H1 (cell line): Measurements from ENCODE around the gene INAFM2. TPM values are rescaled to one million over a fixed set of nuclear protein-coding genes. Genes with fewer than 3 reads are reported as not detected.

ENCODE experiments used
- CTCF ChIA-PET: fragments of 300-600 bp; sonication (Branson Sonifier 250); formaldehyde crosslinking; loops from one replicate; lab custom pipeline; 2021; ENCODE audit not compliant: partially characterized antibody; lab: Charles Lee
- POLR2A ChIA-PET: fragments of 300-600 bp; sonication (Branson Sonifier 250); formaldehyde crosslinking; loops from one replicate; lab custom pipeline; 2021; ENCODE audit warnings: inconsistent platforms; ENCODE audit not compliant: partially characterized antibody; lab: Charles Lee
- DNase-seq, 2 experiments: peaks; one replicate each; pipeline versions ENCODE4 v3.0.0 to v3.0.0-alpha.2; 2010 to 2022; ENCODE audit warnings: low spot score in 2 of 2, low read depth in 1 of 2, mixed read lengths in 1 of 2
- FAIRE-seq: peaks from 2 replicates; lab custom pipeline; 2011; peaks lifted over from hg19 to GRCh38; lab: Jason Lieb, UNC
- H2AFZ ChIP-seq: 2 replicates; pipeline ENCODE4 v1.8.1; 2012; ENCODE audit warnings: low read length, inconsistent platforms
- H2AK5ac ChIP-seq: 2 replicates; pipeline ENCODE4 v1.6.1; 2013; ENCODE audit warnings: low read depth, low read length
- H2BK120ac ChIP-seq: replicated peaks from 2 replicates; pipeline ENCODE3; 2013; ENCODE audit warnings: low read depth, low read length, inconsistent platforms
- H2BK12ac ChIP-seq: 2 replicates; pipeline ENCODE4 v1.6.1; 2013; ENCODE audit warnings: low read depth, low read length
- H2BK15ac ChIP-seq: 2 replicates; pipeline ENCODE4 v1.6.1; 2013; ENCODE audit warnings: low read length
- H2BK20ac ChIP-seq: 2 replicates; pipeline ENCODE4 v1.6.1; 2013; ENCODE audit warnings: low read length
- H2BK5ac ChIP-seq: 2 replicates; pipeline ENCODE4 v1.6.1; 2013; ENCODE audit warnings: low read depth, low read length
- H3K14ac ChIP-seq: 2 replicates; pipeline ENCODE4 v1.6.1; 2013; ENCODE audit warnings: inconsistent platforms; ENCODE audit not compliant: insufficient read length
- H3K18ac ChIP-seq: 2 replicates; pipeline ENCODE4 v1.6.1; 2013; ENCODE audit warnings: low read length; ENCODE audit errors: extremely low read depth
- H3K23ac ChIP-seq: 2 replicates; pipeline ENCODE4 v1.6.1; 2013; ENCODE audit warnings: inconsistent platforms; ENCODE audit not compliant: insufficient read length
- H3K23me2 ChIP-seq: 2 replicates; pipeline ENCODE4 v1.6.1; 2013; ENCODE audit warnings: low read depth, low read length
- H3K27ac ChIP-seq: 2 replicates; pipeline ENCODE4 v1.6.1; 2011; ENCODE audit warnings: low read depth, low read length, inconsistent platforms
- H3K27me3 ChIP-seq, 4 experiments: replicated peaks in 1 of 4; 1 replicate in 1 of 4; 2 replicates in 3 of 4; pipeline versions ENCODE4 v1.6.1 to v1.8.1; 2011 to 2013; ENCODE audit warnings: low read length in 3 of 4, mild to moderate bottlenecking in 3 of 4, inconsistent platforms in 2 of 4, mixed read lengths in 2 of 4, moderate library complexity in 1 of 4; ENCODE audit not compliant: control insufficient read depth in 3 of 4, insufficient read depth in 3 of 4; ENCODE audit errors: extremely low read depth in 1 of 4
- H3K36me3 ChIP-seq, 4 experiments: 2 replicates each; pipeline versions ENCODE4 v1.6.1 to v1.8.1; 2011 to 2013; ENCODE audit warnings: mild to moderate bottlenecking in 4 of 4, low read length in 3 of 4, moderate library complexity in 2 of 4, control low read depth in 1 of 4, inconsistent platforms in 1 of 4; ENCODE audit not compliant: insufficient read depth in 4 of 4, control insufficient read depth in 2 of 4
- H3K4ac ChIP-seq: replicated peaks from 2 replicates; pipeline ENCODE3; 2013; ENCODE audit warnings: low read length, low read depth, mixed read lengths, inconsistent platforms; ENCODE audit not compliant: insufficient read length
- H3K4me1 ChIP-seq, 4 experiments: replicated peaks in 1 of 4; 1 replicate in 1 of 4; 2 replicates in 3 of 4; pipeline versions ENCODE4 v1.6.1 to v1.8.1; 2011 to 2013; ENCODE audit warnings: low read length in 3 of 4, inconsistent platforms in 2 of 4, mixed read lengths in 1 of 4; ENCODE audit not compliant: insufficient read depth in 4 of 4, control insufficient read depth in 3 of 4
- H3K4me2 ChIP-seq, 2 experiments: 2 replicates each; pipeline versions ENCODE4 v1.6.1 to v1.8.1; 2011 to 2013; ENCODE audit warnings: low read depth in 2 of 2, low read length in 2 of 2, control low read depth in 1 of 2, inconsistent platforms in 1 of 2, mild to moderate bottlenecking in 1 of 2; ENCODE audit not compliant: insufficient read depth in 1 of 2
- H3K4me3 ChIP-seq, 4 experiments: fragments of 200-600, 300-600 bp in 1 of 4; sonication (generic), shearing (Covaris generic), sonication (Bioruptor Twin) in 1 of 4; 2 replicates each; pipeline versions ENCODE4 v1.5.1 to v1.8.1; 2011 to 2016; ENCODE audit warnings: low read length in 4 of 4, low read depth in 3 of 4, control low read depth in 2 of 4, inconsistent platforms in 2 of 4, mild to moderate bottlenecking in 2 of 4, mixed read lengths in 1 of 4, moderate library complexity in 1 of 4; ENCODE audit not compliant: insufficient read depth in 2 of 4; ENCODE audit errors: extremely low read depth in 1 of 4
- H3K56ac ChIP-seq: replicated peaks from 2 replicates; pipeline ENCODE3; 2013; ENCODE audit warnings: low read depth, mild to moderate bottlenecking, mixed read lengths, low read length, inconsistent platforms; ENCODE audit not compliant: insufficient read length
- H3K79me1 ChIP-seq: 2 replicates; pipeline ENCODE4 v1.6.1; 2013; ENCODE audit warnings: low read depth, low read length, control low read depth
- H3K79me2 ChIP-seq, 2 experiments: 2 replicates each; pipeline versions ENCODE4 v1.6.1 to v1.8.1; 2012 to 2013; ENCODE audit warnings: low read length in 2 of 2, mild to moderate bottlenecking in 2 of 2, inconsistent platforms in 1 of 2; ENCODE audit not compliant: insufficient read depth in 2 of 2, control insufficient read depth in 1 of 2
- H3K9ac ChIP-seq, 4 experiments: replicated peaks in 1 of 4; 1 replicate in 1 of 4; 2 replicates in 3 of 4; pipeline versions ENCODE4 v1.6.1 to v1.8.1; 2011 to 2013; ENCODE audit warnings: low read depth in 3 of 4, low read length in 3 of 4, control low read depth in 2 of 4, mild to moderate bottlenecking in 2 of 4, moderate library complexity in 2 of 4, inconsistent platforms in 1 of 4; ENCODE audit errors: extremely low read depth in 1 of 4
- H3K9me3 ChIP-seq, 2 experiments: 2 replicates each; pipeline versions ENCODE4 v1.6.1 to v1.8.1; 2012 to 2013; ENCODE audit warnings: mild to moderate bottlenecking in 2 of 2, moderate library complexity in 2 of 2, control low read depth in 1 of 2, inconsistent platforms in 1 of 2, low read depth in 1 of 2, low read length in 1 of 2, mixed read lengths in 1 of 2; ENCODE audit not compliant: insufficient read depth in 2 of 2
- H4K20me1 ChIP-seq, 2 experiments: replicated peaks in 1 of 2; 2 replicates each; pipeline versions ENCODE3 to v1.8.1; 2011 to 2013; ENCODE audit warnings: inconsistent platforms in 2 of 2, low read length in 2 of 2, mild to moderate bottlenecking in 1 of 2; ENCODE audit not compliant: insufficient read depth in 2 of 2, control insufficient read depth in 1 of 2
- H4K5ac ChIP-seq: 2 replicates; pipeline ENCODE4 v1.6.1; 2013; ENCODE audit warnings: low read length, low read depth, mixed read lengths, inconsistent platforms; ENCODE audit not compliant: insufficient read length
- H4K8ac ChIP-seq: 2 replicates; pipeline ENCODE4 v1.8.0; 2013; ENCODE audit warnings: mild to moderate bottlenecking, moderate library complexity, low read length, inconsistent platforms; ENCODE audit not compliant: insufficient read depth; ENCODE audit errors: extremely low read depth
- H4K91ac ChIP-seq: replicated peaks from 2 replicates; pipeline ENCODE3; 2013; ENCODE audit warnings: low read length, mixed read lengths, inconsistent platforms; ENCODE audit not compliant: insufficient read length
- CBX5 ChIP-seq: fragments of 300-800, 300-1000 bp; sonication (generic); IDR thresholded peaks from 2 replicates; pipeline ENCODE4 v1.7.1; 2016; ENCODE audit warnings: antibody characterized with exemption, low read length, low read depth
- CREB1 ChIP-seq: IDR thresholded peaks from 2 replicates; pipeline ENCODE4 v1.6.1; 2012; ENCODE audit warnings: inconsistent platforms
- EGR1 ChIP-seq: IDR thresholded peaks from 2 replicates; pipeline ENCODE4 v1.6.1; 2011; ENCODE audit warnings: low read depth, low read length, borderline replicate concordance
- FOSL1 ChIP-seq: IDR thresholded peaks from 2 replicates; pipeline ENCODE4 v1.6.1; 2011; ENCODE audit warnings: mild to moderate bottlenecking, low read depth, low read length, moderate library complexity; ENCODE audit not compliant: insufficient read depth
- JUND ChIP-seq: IDR thresholded peaks from 2 replicates; pipeline ENCODE4 v1.6.1; 2011; ENCODE audit warnings: mild to moderate bottlenecking, improper control_type of control experiment, low read length
- KDM4A ChIP-seq: IDR thresholded peaks from one replicate; pipeline ENCODE4 v1.7.1; 2012; ENCODE audit warnings: low read depth, mild to moderate bottlenecking, moderate library complexity, low read length, inconsistent platforms; ENCODE audit not compliant: severe bottlenecking
- PHF8 ChIP-seq: fragments of 200-600 bp; sonication (generic); conservative IDR thresholded peaks from 2 replicates; pipeline ENCODE4 v1.7.1; 2012; ENCODE audit warnings: low read depth, mild to moderate bottlenecking, inconsistent platforms, low read length, moderate library complexity
- POLR2A ChIP-seq, 2 experiments: IDR thresholded peaks; 1 replicate in 1 of 2; 2 replicates in 1 of 2; pipeline ENCODE4 v1.6.1; 2011; ENCODE audit warnings: low read depth in 2 of 2, low read length in 2 of 2, mild to moderate bottlenecking in 2 of 2; ENCODE audit errors: control extremely low read depth in 1 of 2
- RBBP5 ChIP-seq: IDR thresholded peaks from 2 replicates; pipeline ENCODE4 v1.7.1; 2012; ENCODE audit warnings: low read depth, mild to moderate bottlenecking, inconsistent platforms, low read length, moderate library complexity, borderline replicate concordance
- RXRA ChIP-seq: IDR thresholded peaks from 2 replicates; pipeline ENCODE4 v1.6.1; 2011; ENCODE audit warnings: low read depth, mild to moderate bottlenecking, low read length, moderate library complexity; ENCODE audit not compliant: insufficient read depth
- TBP ChIP-seq: IDR thresholded peaks from 2 replicates; pipeline ENCODE4 v1.6.1; 2011; ENCODE audit warnings: low read depth, low read length, improper control_type of control experiment
- TCF12 ChIP-seq: IDR thresholded peaks from 2 replicates; pipeline ENCODE4 v1.6.1; 2011; ENCODE audit warnings: low read depth, mild to moderate bottlenecking, low read length
- WGBS, 2 experiments: shearing (Covaris generic) in 1 of 2; methylation state at CpG; one replicate each; pipeline versions ENCODE4 v1.1.6 to v1.1.7; 2013 to 2015; ENCODE audit warnings: low lambda C conversion rate in 2 of 2, mixed read lengths in 2 of 2, inconsistent platforms in 1 of 2, low coverage in 1 of 2, missing lambda C conversion rate in 1 of 2; ENCODE audit not compliant: insufficient replicate concordance in 2 of 2, insufficient coverage in 1 of 2, insufficient read length in 1 of 2; ENCODE audit errors: extremely low coverage in 1 of 2, missing lambda C conversion rate in 1 of 2; 5-methylcytosine and 5-hydroxymethylcytosine counted together
- polyA plus RNA-seq, 7 experiments: library from polyadenylated mRNA; depleted of rRNA in 3 of 7; stranded (reverse) in 5 of 7; unstranded in 2 of 7; fragments of >200 nt in 5 of 7; fragments of 200-250 nt in 2 of 7; gene quantifications; 1 replicate in 5 of 7; 2 replicates in 1 of 7; 4 replicates in 1 of 7; pipeline versions ENCODE4 v1.2.1 to v1.2.3, GENCODE V29; 2011 to 2013; ENCODE audit warnings: missing spikeins in 2 of 7, mixed read lengths in 2 of 7
- total RNA-seq: library from RNA; stranded (reverse); fragmentation: NEBNext Ultra II Directional; extraction: Animal tissue kit (Norgen Biotek cat#: 25700); gene quantifications from 2 replicates; pipeline ENCODE4 v1.2.1, GENCODE V29; 2021

INAFM2 gene
- total and polyA plus RNA-seq, 2 of the 8 experiments (the other 6 are each of a cell fraction or from before 2014, with no cell fraction given), result 15.3 to 35.1 TPM

GRCh38 chr15:40369474-40369869, 46.0 kb downstream of the INAFM2 start:
- Histone ChIP-seq H3K9ac (no peak overlapping the region), H3K79me1 (no peaks in the 10 kb centered on the region), H3K4me2 (no peak overlapping the region), H3K4ac (no peak overlapping the region), H3K23ac (no peak overlapping the region), H4K20me1 (peaks cover 0 to 1% of the 10 kb centered on the region in 2 experiments), H4K5ac (no peak overlapping the region), H2AK5ac (no peak overlapping the region), H3K9me3 (peaks cover 0 to 8% of the 10 kb centered on the region in 2 experiments; a peak in 1 of 4 replicates), H2BK15ac (no peak overlapping the region), H2BK12ac (no peak overlapping the region), H3K56ac (no peak overlapping the region), H3K27ac (no peak overlapping the region), H2BK120ac (no peak overlapping the region), H3K14ac (no peak overlapping the region), H2BK5ac (no peak overlapping the region), H2AFZ (no peak overlapping the region), H2BK20ac (no peak overlapping the region), H4K91ac (no peak overlapping the region), H4K8ac (no peak overlapping the region), H3K4me3 (no peak overlapping the region), H3K4me1 (peaks cover 3 to 6% (median 4%) of the 10 kb centered on the region in 4 experiments; a peak in 4 of 7 replicates), H3K36me3 (no peaks in the 10 kb centered on the region), H3K27me3 (peaks cover 5 to 27% (median 23%) of the 10 kb centered on the region in 4 experiments), H3K79me2 (no peaks in the 10 kb centered on the region), H3K18ac (no peak overlapping the region), H3K23me2 (peaks cover 1% of the 10 kb centered on the region)
- FAIRE-seq (no peak), DNase-seq (no peak)
- ChIA-PET CTCF (interaction anchor here (0.6 to 13.4 kb wide), 18 partner anchors 8 to 95 kb away, joined by 3 to 452 read pairs (median 5); partner anchors contain the start of genes CCDC9B, DISP2, KNSTRN and PHGR1), POLR2A (interaction anchor here (0.9 to 4.1 kb wide), 7 partner anchors 11 to 66 kb away, joined by 3 to 24 read pairs (median 4); partner anchors contain the start of gene KNSTRN)
- 92% methylated on average over 7 of the region's 10 CpGs; no CpG with 5 or more reads in 1 of the 2 experiments for WGBS, 2 experiments
- TF ChIP-seq CREB1 (no peak), CBX5 (no peak), POLR2A (IDR thresholded peaks at IDR 0.05; ENCODE audit: control extremely low read depth in 1 of 2, low read depth in 2 of 2, low read length in 2 of 2) (no peak), RXRA (no peak), EGR1 (no peak), RBBP5 (no peak), TBP (no peak), JUND (no peak), TCF12 (no peak), KDM4A (no peak), FOSL1 (no peak), PHF8 (no peak)
